PC-3 (cell line): ENCODE measurements around the gene FAR1.

Source experiments
- EZH2phosphoT487 ChIP-seq: fragments of 300-600 bp; sonication (generic); IDR thresholded peaks from 2 replicates; pipeline ENCODE4 v1.6.1; 2018; ENCODE audit warnings: mild to moderate bottlenecking, antibody characterized with exemption, low read length, borderline replicate concordance
- TF ChIP-seq, protein P1 (sequence below): fragments of 300-600 bp; sonication (generic); conservative IDR thresholded peaks from 2 replicates; pipeline ENCODE4 v1.5.1; 2017; ENCODE audit warnings: antibody characterized with exemption, low read depth, mild to moderate bottlenecking, low read length

DNA sequence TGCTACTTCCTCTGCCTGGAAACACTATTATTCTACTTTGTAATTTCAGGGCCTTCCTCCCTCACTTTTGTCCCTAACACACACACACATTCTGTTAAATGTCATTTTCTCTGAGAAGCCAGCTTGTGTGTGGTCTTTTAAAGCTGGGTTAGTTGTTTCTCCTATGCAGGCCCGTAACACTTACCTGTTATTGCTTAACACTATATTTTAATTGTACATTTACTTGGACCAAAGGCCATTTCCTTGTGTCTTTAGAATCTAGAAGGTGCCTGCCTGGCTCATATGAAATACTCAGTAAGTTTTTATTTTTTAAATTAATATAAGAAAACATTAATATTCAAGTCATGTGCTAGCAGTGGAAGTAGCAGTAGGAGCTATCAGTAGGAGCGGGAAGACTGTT lies 30.6 kb downstream of the FAR1 start:
- TF ChIP-seq, protein P1, sequence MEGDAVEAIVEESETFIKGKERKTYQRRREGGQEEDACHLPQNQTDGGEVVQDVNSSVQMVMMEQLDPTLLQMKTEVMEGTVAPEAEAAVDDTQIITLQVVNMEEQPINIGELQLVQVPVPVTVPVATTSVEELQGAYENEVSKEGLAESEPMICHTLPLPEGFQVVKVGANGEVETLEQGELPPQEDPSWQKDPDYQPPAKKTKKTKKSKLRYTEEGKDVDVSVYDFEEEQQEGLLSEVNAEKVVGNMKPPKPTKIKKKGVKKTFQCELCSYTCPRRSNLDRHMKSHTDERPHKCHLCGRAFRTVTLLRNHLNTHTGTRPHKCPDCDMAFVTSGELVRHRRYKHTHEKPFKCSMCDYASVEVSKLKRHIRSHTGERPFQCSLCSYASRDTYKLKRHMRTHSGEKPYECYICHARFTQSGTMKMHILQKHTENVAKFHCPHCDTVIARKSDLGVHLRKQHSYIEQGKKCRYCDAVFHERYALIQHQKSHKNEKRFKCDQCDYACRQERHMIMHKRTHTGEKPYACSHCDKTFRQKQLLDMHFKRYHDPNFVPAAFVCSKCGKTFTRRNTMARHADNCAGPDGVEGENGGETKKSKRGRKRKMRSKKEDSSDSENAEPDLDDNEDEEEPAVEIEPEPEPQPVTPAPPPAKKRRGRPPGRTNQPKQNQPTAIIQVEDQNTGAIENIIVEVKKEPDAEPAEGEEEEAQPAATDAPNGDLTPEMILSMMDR, result no peak
- no peak for TF ChIP-seq EZH2phosphoT487
